GM23338 (cell line): Measurements from ENCODE around the gene CCDC184. TPM values are rescaled to one million over a fixed set of nuclear protein-coding genes. Genes with fewer than 3 reads are reported as not detected.

Source experiments
- ATAC-seq: fragments of 200-7000 bp; cut with Tn5 transposase; 3 replicates; pipeline ENCODE4 v1.9.1; 2020
- DNase-seq: peaks from one replicate; pipeline ENCODE4 v3.0.0-alpha.2; 2015; ENCODE audit warnings: low spot score
- H2AFZ ChIP-seq: fragments of 200-600 bp; sonication (generic); 2 replicates; pipeline ENCODE4 v1.8.0; 2016; ENCODE audit warnings: antibody characterized with exemption, mild to moderate bottlenecking, moderate library complexity
- H3F3A ChIP-seq: fragments of 200-600 bp; sonication (generic); replicated peaks from 2 replicates; pipeline ENCODE4 v1.8.0; 2017; ENCODE audit warnings: antibody characterized with exemption, mixed run types, low read depth
- H3K27ac ChIP-seq: fragments of 200-600 bp; sonication (generic); 2 replicates; pipeline ENCODE4 v1.6.1; 2016; ENCODE audit warnings: low read depth
- H3K27me3 ChIP-seq: fragments of 200-600 bp; sonication (generic); 2 replicates; pipeline ENCODE4 v1.8.0; 2016; ENCODE audit warnings: mild to moderate bottlenecking, mixed run types, moderate library complexity; ENCODE audit not compliant: insufficient read depth
- H3K36me3 ChIP-seq: fragments of 200-600 bp; sonication (generic); 2 replicates; pipeline ENCODE4 v1.8.0; 2016; ENCODE audit warnings: mild to moderate bottlenecking; ENCODE audit not compliant: insufficient read depth
- H3K4me1 ChIP-seq: fragments of 200-600 bp; sonication (generic); 2 replicates; pipeline ENCODE4 v1.8.0; 2016; ENCODE audit warnings: mild to moderate bottlenecking, moderate library complexity; ENCODE audit not compliant: insufficient read depth
- H3K4me2 ChIP-seq: fragments of 200-600 bp; sonication (generic); 2 replicates; pipeline ENCODE4 v1.7.1; 2017; ENCODE audit warnings: mixed run types
- H3K4me3 ChIP-seq: fragments of 200-600 bp; sonication (generic); 2 replicates; pipeline ENCODE4 v1.6.1; 2016; ENCODE audit warnings: mixed run types
- H3K79me2 ChIP-seq: fragments of 200-600 bp; sonication (generic); replicated peaks from 2 replicates; pipeline ENCODE4 v1.8.0; 2017; ENCODE audit warnings: mild to moderate bottlenecking; ENCODE audit not compliant: insufficient read depth
- H3K9me2 ChIP-seq: fragments of 200-600 bp; sonication (generic); 2 replicates; pipeline ENCODE4 v1.8.0; 2017; ENCODE audit not compliant: insufficient read depth
- H4K20me1 ChIP-seq: fragments of 200-600 bp; sonication (generic); replicated peaks from 2 replicates; pipeline ENCODE4 v1.8.0; 2017; ENCODE audit warnings: mild to moderate bottlenecking; ENCODE audit not compliant: insufficient read depth
- H3K27ac Mint-ChIP-seq: 2 replicates; pipeline ENCODE4 v1.8.0; 2020; ENCODE audit warnings: inconsistent platforms, mild to moderate bottlenecking, moderate library complexity, mixed read lengths
- H3K27me3 Mint-ChIP-seq: 3 replicates; pipeline ENCODE4 v1.8.0; 2022; ENCODE audit warnings: low read depth, mild to moderate bottlenecking, moderate library complexity, mixed read lengths, inconsistent platforms; ENCODE audit not compliant: insufficient read depth, poor library complexity
- H3K36me3 Mint-ChIP-seq: 3 replicates; pipeline ENCODE4 v1.8.0; 2021; ENCODE audit warnings: low read depth, mild to moderate bottlenecking, inconsistent platforms, moderate library complexity, mixed read lengths
- H3K4me1 Mint-ChIP-seq: 3 replicates; pipeline ENCODE4 v1.8.0; 2020; ENCODE audit warnings: mild to moderate bottlenecking, inconsistent platforms, mixed read lengths
- H3K4me3 Mint-ChIP-seq: 3 replicates; pipeline ENCODE4 v1.8.0; 2021; ENCODE audit warnings: moderate library complexity, mild to moderate bottlenecking, inconsistent platforms, mixed read lengths
- H3K9me3 Mint-ChIP-seq: 3 replicates; pipeline ENCODE4 v1.8.0; 2020; ENCODE audit warnings: moderate library complexity, mild to moderate bottlenecking, inconsistent platforms, mixed read lengths
- CREB1 ChIP-seq: fragments of 250-450 bp; sonication (Bioruptor Pico); IDR thresholded peaks from 2 replicates; pipeline ENCODE4 v1.5.0; 2020; ENCODE audit warnings: low read depth, mild to moderate bottlenecking, moderate library complexity
- EZH2 ChIP-seq: fragments of 200-600 bp; sonication (generic); IDR thresholded peaks from one replicate; pipeline ENCODE4 v1.8.0; 2017; ENCODE audit warnings: antibody characterized with exemption, mild to moderate bottlenecking, low read depth; ENCODE audit not compliant: unreplicated experiment
- EZH2phosphoT487 ChIP-seq: fragments of 200-600 bp; sonication (generic); IDR thresholded peaks from one replicate; pipeline ENCODE4 v1.8.1; 2018; ENCODE audit warnings: antibody characterized with exemption; ENCODE audit not compliant: unreplicated experiment
- JUNB ChIP-seq: IDR thresholded peaks from one replicate; pipeline ENCODE4 v1.6.1; 2016; ENCODE audit warnings: antibody characterized with exemption; ENCODE audit not compliant: unreplicated experiment
- NANOG ChIP-seq: IDR thresholded peaks from 2 replicates; pipeline ENCODE4 v1.6.1; 2016; ENCODE audit warnings: antibody characterized with exemption, borderline replicate concordance
- POLR2AphosphoS5 ChIP-seq: IDR thresholded peaks from 2 replicates; pipeline ENCODE4 v1.6.1; 2016; ENCODE audit warnings: antibody characterized with exemption, low read depth
- STAT1 ChIP-seq: IDR thresholded peaks from one replicate; pipeline ENCODE4 v1.6.1; 2016; ENCODE audit warnings: antibody characterized with exemption; ENCODE audit not compliant: unreplicated experiment
- ZNF114 ChIP-seq: fragments of 250-450 bp; sonication (Bioruptor Pico); IDR thresholded peaks from 2 replicates; pipeline ENCODE4 v1.5.0; 2020; ENCODE audit warnings: mild to moderate bottlenecking, moderate library complexity
- ZNF331 ChIP-seq: fragments of 250-450 bp; sonication (Bioruptor Pico); IDR thresholded peaks from 2 replicates; pipeline ENCODE4 v1.5.0; 2020; ENCODE audit warnings: low read depth, mild to moderate bottlenecking, moderate library complexity
- polyA plus RNA-seq: library from polyadenylated mRNA; unstranded; fragments of >200 nt; fragmentation: Nextera tagmentation; extraction: Ambion mirVana; gene quantifications from 2 replicates; pipeline ENCODE4 v1.2.1, GENCODE V29; 2016
- total RNA-seq: library from RNA; depleted of rRNA; stranded (reverse); fragments of >200 nt; shearing (Covaris generic); gene quantifications from 2 replicates; pipeline ENCODE4 v1.2.3, GENCODE V29; 2014
- TF ChIP-seq, protein P1 (sequence below): fragments of 250-450 bp; sonication (Bioruptor Pico); IDR thresholded peaks from 2 replicates; pipeline ENCODE4 v1.5.0; 2020; ENCODE audit warnings: mild to moderate bottlenecking, moderate library complexity
- TF ChIP-seq, protein P2 (sequence below), 2 experiments: fragments of 200-600 bp in 1 of 2; sonication (generic) in 1 of 2; conservative IDR thresholded peaks; 2 replicates each; pipeline versions ENCODE4 v1.5.1 to v1.6.1; 2016 to 2017; ENCODE audit warnings: antibody characterized with exemption in 2 of 2, low read depth in 2 of 2, mild to moderate bottlenecking in 2 of 2, moderate library complexity in 1 of 2
- TF ChIP-seq, protein P3 (sequence below): IDR thresholded peaks from 2 replicates; pipeline ENCODE4 v1.6.1; 2016; ENCODE audit warnings: antibody characterized with exemption
- TF ChIP-seq, protein P4 (sequence below): IDR thresholded peaks from one replicate; pipeline ENCODE4 v1.6.1; 2018; ENCODE audit warnings: antibody characterized with exemption; ENCODE audit not compliant: unreplicated experiment

CCDC184 gene
- total and polyA plus RNA-seq, 2 experiments from 2014 or later: 1.8 to 2.8 TPM

DNA sequence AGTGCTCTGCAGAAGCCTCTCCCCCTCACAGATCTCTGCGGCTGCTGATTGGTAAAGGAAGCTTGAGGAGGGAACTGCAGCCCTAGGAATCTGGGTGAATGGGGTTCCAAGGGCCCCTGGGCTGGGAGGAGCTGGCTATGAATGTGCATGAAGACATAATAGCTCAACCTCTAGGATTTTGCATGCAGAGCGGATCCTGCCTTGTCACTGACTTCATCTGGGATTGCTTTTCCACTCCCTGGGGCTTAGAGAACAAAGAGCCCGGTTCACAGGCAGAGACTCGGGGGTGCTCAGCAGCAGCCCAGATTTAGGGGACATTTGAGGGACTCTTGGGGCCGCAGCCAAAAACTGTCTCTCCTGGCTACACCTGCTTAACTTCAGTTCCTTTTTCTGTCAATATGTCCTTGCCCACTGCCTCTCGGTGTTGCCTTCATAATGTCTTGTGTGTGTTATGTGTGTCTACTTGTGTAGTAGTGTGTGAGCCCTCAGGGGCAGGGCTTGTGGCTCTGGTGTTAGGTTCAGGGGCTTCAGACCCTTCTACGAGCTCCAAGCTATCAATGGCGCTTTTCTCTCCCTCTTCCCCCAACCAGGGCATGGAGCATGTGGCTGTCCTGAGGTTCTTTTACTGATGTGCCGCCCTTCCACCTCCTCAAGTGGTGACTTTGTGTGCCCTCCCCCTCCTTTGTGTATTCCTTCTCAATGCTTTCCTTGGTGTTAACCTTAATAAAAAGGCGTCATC is 1.9 kb downstream of the CCDC184 start:
- peaks cover 30% of the 10 kb centered on the region for H3K4me1 Mint-ChIP-seq
- Histone ChIP-seq H3K36me3 (no peaks in the 10 kb centered on the region), H3K4me2 (peak overlapping the region; percentile 87), H4K20me1 (no peaks in the 10 kb centered on the region), H3F3A (peaks cover 3% of the 10 kb centered on the region; the same call in 1 of the 2 replicates), H3K4me3 (peak overlapping the region; percentile 81), H3K9me2 (no peaks in the 10 kb centered on the region), H2AFZ (peak overlapping the region; percentile 72; the same call in 1 of the 2 replicates), H3K27me3 (peaks cover 64% of the 10 kb centered on the region), H3K27ac (no peak overlapping the region), H3K4me1 (peaks cover 23% of the 10 kb centered on the region), H3K79me2 (no peaks in the 10 kb centered on the region)
- ATAC-seq (peak; percentile 45), DNase-seq (peak; percentile 86)
- no peaks in the 10 kb centered on the region for H3K36me3 Mint-ChIP-seq
- H3K9me3 Mint-ChIP-seq: no peaks in the 10 kb centered on the region
- H3K27ac Mint-ChIP-seq: no peak overlapping the region
- H3K4me3 Mint-ChIP-seq: peak overlapping the region; percentile 81
- H3K27me3 Mint-ChIP-seq: peaks cover 50% of the 10 kb centered on the region
- TF ChIP-seq, protein P1, sequence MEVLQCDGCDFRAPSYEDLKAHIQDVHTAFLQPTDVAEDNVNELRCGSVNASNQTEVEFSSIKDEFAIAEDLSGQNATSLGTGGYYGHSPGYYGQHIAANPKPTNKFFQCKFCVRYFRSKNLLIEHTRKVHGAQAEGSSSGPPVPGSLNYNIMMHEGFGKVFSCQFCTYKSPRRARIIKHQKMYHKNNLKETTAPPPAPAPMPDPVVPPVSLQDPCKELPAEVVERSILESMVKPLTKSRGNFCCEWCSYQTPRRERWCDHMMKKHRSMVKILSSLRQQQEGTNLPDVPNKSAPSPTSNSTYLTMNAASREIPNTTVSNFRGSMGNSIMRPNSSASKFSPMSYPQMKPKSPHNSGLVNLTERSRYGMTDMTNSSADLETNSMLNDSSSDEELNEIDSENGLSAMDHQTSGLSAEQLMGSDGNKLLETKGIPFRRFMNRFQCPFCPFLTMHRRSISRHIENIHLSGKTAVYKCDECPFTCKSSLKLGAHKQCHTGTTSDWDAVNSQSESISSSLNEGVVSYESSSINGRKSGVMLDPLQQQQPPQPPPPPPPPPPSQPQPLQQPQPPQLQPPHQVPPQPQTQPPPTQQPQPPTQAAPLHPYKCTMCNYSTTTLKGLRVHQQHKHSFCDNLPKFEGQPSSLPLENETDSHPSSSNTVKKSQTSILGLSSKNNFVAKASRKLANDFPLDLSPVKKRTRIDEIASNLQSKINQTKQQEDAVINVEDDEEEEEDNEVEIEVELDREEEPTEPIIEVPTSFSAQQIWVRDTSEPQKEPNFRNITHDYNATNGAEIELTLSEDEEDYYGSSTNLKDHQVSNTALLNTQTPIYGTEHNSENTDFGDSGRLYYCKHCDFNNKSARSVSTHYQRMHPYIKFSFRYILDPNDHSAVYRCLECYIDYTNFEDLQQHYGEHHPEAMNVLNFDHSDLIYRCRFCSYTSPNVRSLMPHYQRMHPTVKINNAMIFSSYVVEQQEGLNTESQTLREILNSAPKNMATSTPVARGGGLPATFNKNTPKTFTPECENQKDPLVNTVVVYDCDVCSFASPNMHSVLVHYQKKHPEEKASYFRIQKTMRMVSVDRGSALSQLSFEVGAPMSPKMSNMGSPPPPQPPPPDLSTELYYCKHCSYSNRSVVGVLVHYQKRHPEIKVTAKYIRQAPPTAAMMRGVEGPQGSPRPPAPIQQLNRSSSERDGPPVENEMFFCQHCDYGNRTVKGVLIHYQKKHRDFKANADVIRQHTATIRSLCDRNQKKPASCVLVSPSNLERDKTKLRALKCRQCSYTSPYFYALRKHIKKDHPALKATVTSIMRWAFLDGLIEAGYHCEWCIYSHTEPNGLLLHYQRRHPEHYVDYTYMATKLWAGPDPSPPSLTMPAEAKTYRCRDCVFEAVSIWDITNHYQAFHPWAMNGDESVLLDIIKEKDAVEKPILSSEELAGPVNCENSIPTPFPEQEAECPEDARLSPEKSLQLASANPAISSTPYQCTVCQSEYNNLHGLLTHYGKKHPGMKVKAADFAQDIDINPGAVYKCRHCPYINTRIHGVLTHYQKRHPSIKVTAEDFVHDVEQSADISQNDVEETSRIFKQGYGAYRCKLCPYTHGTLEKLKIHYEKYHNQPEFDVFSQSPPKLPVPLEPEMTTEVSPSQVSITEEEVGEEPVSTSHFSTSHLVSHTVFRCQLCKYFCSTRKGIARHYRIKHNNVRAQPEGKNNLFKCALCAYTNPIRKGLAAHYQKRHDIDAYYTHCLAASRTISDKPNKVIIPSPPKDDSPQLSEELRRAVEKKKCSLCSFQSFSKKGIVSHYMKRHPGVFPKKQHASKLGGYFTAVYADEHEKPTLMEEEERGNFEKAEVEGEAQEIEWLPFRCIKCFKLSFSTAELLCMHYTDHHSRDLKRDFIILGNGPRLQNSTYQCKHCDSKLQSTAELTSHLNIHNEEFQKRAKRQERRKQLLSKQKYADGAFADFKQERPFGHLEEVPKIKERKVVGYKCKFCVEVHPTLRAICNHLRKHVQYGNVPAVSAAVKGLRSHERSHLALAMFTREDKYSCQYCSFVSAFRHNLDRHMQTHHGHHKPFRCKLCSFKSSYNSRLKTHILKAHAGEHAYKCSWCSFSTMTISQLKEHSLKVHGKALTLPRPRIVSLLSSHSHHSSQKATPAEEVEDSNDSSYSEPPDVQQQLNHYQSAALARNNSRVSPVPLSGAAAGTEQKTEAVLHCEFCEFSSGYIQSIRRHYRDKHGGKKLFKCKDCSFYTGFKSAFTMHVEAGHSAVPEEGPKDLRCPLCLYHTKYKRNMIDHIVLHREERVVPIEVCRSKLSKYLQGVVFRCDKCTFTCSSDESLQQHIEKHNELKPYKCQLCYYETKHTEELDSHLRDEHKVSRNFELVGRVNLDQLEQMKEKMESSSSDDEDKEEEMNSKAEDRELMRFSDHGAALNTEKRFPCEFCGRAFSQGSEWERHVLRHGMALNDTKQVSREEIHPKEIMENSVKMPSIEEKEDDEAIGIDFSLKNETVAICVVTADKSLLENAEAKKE: no peak
- TF ChIP-seq, protein P2, sequence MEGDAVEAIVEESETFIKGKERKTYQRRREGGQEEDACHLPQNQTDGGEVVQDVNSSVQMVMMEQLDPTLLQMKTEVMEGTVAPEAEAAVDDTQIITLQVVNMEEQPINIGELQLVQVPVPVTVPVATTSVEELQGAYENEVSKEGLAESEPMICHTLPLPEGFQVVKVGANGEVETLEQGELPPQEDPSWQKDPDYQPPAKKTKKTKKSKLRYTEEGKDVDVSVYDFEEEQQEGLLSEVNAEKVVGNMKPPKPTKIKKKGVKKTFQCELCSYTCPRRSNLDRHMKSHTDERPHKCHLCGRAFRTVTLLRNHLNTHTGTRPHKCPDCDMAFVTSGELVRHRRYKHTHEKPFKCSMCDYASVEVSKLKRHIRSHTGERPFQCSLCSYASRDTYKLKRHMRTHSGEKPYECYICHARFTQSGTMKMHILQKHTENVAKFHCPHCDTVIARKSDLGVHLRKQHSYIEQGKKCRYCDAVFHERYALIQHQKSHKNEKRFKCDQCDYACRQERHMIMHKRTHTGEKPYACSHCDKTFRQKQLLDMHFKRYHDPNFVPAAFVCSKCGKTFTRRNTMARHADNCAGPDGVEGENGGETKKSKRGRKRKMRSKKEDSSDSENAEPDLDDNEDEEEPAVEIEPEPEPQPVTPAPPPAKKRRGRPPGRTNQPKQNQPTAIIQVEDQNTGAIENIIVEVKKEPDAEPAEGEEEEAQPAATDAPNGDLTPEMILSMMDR (conservative IDR thresholded peaks at IDR 0.05; ENCODE audit: low read depth in 2 of 2): no peak
- no peak for TF ChIP-seq EZH2
- TF ChIP-seq STAT1: no peak
- TF ChIP-seq, protein P3, sequence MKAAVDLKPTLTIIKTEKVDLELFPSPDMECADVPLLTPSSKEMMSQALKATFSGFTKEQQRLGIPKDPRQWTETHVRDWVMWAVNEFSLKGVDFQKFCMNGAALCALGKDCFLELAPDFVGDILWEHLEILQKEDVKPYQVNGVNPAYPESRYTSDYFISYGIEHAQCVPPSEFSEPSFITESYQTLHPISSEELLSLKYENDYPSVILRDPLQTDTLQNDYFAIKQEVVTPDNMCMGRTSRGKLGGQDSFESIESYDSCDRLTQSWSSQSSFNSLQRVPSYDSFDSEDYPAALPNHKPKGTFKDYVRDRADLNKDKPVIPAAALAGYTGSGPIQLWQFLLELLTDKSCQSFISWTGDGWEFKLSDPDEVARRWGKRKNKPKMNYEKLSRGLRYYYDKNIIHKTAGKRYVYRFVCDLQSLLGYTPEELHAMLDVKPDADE: no peak
- no peak for TF ChIP-seq ZNF114 (CRISPR knock-in tag)
- no peak for TF ChIP-seq CREB1
- no peak for TF ChIP-seq EZH2phosphoT487
- no peak for TF ChIP-seq ZNF331 (CRISPR knock-in tag)
- no peak for TF ChIP-seq POLR2AphosphoS5
- TF ChIP-seq JUNB: no peak
- TF ChIP-seq, protein P4, sequence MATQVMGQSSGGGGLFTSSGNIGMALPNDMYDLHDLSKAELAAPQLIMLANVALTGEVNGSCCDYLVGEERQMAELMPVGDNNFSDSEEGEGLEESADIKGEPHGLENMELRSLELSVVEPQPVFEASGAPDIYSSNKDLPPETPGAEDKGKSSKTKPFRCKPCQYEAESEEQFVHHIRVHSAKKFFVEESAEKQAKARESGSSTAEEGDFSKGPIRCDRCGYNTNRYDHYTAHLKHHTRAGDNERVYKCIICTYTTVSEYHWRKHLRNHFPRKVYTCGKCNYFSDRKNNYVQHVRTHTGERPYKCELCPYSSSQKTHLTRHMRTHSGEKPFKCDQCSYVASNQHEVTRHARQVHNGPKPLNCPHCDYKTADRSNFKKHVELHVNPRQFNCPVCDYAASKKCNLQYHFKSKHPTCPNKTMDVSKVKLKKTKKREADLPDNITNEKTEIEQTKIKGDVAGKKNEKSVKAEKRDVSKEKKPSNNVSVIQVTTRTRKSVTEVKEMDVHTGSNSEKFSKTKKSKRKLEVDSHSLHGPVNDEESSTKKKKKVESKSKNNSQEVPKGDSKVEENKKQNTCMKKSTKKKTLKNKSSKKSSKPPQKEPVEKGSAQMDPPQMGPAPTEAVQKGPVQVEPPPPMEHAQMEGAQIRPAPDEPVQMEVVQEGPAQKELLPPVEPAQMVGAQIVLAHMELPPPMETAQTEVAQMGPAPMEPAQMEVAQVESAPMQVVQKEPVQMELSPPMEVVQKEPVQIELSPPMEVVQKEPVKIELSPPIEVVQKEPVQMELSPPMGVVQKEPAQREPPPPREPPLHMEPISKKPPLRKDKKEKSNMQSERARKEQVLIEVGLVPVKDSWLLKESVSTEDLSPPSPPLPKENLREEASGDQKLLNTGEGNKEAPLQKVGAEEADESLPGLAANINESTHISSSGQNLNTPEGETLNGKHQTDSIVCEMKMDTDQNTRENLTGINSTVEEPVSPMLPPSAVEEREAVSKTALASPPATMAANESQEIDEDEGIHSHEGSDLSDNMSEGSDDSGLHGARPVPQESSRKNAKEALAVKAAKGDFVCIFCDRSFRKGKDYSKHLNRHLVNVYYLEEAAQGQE: no peak
- no peak for TF ChIP-seq NANOG
